ENCODE measurements around the gene GBP6.
A peak's percentile ranks its signal among the peaks of the same experiment; 100 is the strongest.

GRCh38 chr1:89358287-89358893 lies 5.5 kb upstream of the GBP6 start:
- TF ChIP-seq CTCF (IDR thresholded peaks at IDR 0.05) (peak; percentile 61 to 83 (median 78)), EP300 (IDR thresholded peaks at IDR 0.05) (no peak), POLR2AphosphoS5 (IDR thresholded peaks at IDR 0.05) (no peak), POLR2A (IDR thresholded peaks at IDR 0.05) (no peak)

All from gastroesophageal sphincter (tissue), 3 donors.